Measurements from ENCODE around the gene TTC28.

GRCh38 chr22:28448625-28449024, 231.0 kb downstream of the TTC28 start:
- no peak for TF ChIP-seq YY1 (IDR thresholded peaks at IDR 0.05; ENCODE audit: insufficient read depth, insufficient read length)
- TF ChIP-seq ZNF274 (IDR thresholded peaks at IDR 0.05; ENCODE audit: low read depth, low read length) = no peak
